Right kidney (tissue), 9 donors: ENCODE results near the gene KNDC1.
"Not testable (repeated sequence)": the region's sequence is repeated elsewhere in the genome, so short reads cannot be mapped to it uniquely, and the experiment has no call there.

Experiments used
- DNase-seq: peaks from one replicate; pipeline ENCODE4 v3.0.0-alpha.2; 2016
- long read RNA-seq, 8 donors: transcript quantifications; one replicate each; lab custom pipeline, GENCODE V29; 2026

The KNDC1 gene
- long read RNA-seq, donor 1, result 0 reads
- long read RNA-seq, donor 2, result 0 reads
- long read RNA-seq, donor 3, result 0 reads
- long read RNA-seq, donor 4, result 0 reads
- long read RNA-seq, donor 5, partial matches to known transcripts, result 0 of 1 reads
- long read RNA-seq, donor 5, other reads (novel, unspliced or antisense), result 0 of 1 reads
- long read RNA-seq, donor 6, result 0 reads
- long read RNA-seq, donor 7, partial matches to known transcripts, result 0 of 2 reads
- long read RNA-seq, donor 7, other reads (novel, unspliced or antisense), result 0 of 2 reads
- long read RNA-seq, donor 8, partial matches to known transcripts, result 0 of 2 reads
- long read RNA-seq, donor 8, other reads (novel, unspliced or antisense), result 0 of 2 reads

- peak; percentile 56 for DNase-seq
Measured at GRCh38 chr10:133159950-133160825, at the start of gene KNDC1. Gene KNDC1, plus strand, starts transcription at chr10:133160219. Its CDS starts 249 bp downstream, at chr10:133160468.

- no peak for DNase-seq
Measured at GRCh38 chr10:133110609-133111275, 49.3 kb upstream of the KNDC1 start.

- not testable (repeated sequence) for DNase-seq
Measured at GRCh38 chr10:133111640-133112039, 48.4 kb upstream of the KNDC1 start.

DNA sequence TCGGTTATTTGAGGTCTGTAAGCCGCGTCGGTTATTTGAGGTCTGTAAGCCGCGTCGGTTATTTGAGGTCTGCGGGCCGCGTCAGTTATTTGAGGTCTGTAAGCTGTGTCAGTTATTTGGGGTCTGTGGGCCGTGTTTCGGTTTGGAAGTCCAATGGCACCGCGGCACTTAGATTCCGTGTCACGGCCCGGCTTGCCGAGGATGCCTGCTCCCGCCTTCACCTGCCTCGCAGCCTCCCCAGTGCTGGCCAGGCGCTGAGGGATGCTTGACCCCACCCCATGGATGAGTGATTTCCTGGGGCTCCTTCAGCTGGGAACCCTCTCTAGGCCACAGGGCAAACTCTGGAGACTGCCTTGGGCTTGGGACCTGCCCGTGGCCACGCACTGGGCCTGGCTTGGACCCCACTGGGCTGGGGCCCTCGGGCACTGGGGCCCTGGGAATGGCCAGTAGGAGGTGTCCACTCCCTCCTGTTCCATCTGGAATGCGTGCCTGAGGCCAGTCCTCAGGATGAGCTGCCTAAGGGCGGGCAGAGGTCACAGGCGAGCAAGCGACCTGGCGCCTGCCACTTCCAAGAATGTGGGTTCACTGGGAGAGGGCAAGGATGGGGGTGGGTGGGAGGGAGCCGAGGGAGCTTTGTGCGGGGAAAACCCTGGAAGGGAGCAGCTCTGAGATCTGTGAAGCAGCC lies 46.7 kb upstream of the KNDC1 start:
- DNase-seq, result no peak

- DNase-seq, result no peak
Measured at GRCh38 chr10:133113847-133114246, 46.2 kb upstream of the KNDC1 start.

DNA sequence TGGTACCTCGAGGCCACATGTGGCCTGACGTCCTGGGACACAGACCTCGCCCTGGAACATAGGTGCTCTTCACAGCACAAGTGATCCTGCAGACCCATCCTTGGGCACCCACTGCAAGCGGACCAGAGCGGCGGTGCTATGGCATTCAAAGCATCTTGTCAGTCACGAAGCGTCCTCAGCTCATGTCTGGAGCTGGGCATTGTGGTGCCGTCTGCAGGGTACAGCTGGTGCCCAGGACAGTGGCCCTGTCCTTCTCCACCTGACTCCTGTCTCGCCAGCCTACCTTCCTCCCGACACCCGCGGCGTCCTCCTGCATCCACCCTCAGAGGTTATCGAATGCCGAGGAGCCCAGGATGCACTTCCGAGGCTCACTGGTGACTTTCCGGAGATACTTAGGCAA lies 45.8 kb upstream of the KNDC1 start:
- DNase-seq, result no peak

DNA sequence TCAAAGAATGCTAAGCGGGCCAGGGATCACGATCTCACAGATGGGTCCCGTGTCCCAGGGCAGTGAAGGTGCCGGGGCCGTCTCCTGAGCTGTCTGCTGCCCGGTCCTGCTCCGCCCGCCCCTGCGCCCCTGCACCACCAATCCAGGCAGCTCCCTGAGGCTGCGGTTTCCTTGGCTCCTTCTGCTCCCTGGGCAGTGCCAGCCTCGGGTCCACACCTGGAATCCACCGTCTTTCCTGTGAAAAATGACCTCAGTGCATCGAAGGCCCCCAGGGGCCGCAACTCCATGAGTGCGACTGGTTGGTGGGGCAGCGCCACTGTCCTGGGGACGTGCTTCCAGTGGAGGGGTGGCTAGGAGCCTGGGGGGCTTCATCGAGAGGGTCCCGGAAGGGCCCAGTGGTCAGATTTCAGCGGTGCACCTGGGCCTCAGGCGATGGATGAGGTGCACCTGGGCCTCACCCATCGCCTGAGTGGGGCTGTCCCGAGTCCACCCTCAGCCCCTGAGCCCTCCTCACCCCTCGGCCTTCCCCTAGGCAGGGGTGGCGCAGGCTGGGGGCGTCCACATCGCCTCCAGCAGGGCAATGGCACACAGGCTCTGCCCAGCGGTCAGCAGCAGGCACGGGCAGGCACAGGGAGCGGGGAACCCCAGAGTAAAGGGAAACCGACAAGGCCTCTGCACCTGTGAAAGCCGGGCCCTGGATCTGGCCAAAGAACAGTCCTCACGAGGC lies 45.1 kb upstream of the KNDC1 start:
- DNase-seq, result no peak

DNA sequence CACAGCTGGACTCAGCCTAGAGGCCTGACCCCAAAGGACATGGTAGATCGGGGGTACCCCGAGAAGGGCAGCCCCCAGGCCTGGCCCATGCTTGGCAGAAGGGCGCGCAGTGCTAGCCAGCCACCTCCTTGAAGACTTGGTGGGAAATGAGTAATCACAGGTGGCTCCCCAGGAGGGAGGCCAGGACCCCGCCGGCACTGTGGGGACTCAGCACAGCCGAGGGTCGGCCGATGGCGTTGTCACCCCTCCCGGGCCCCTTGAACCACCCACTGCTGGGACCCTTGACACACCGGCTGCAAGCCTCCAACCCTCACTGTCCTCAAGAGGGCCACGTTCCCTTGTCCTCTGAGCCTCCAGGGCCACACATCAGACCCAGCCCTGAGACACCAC lies 44.6 kb upstream of the KNDC1 start:
- no peak for DNase-seq

DNA sequence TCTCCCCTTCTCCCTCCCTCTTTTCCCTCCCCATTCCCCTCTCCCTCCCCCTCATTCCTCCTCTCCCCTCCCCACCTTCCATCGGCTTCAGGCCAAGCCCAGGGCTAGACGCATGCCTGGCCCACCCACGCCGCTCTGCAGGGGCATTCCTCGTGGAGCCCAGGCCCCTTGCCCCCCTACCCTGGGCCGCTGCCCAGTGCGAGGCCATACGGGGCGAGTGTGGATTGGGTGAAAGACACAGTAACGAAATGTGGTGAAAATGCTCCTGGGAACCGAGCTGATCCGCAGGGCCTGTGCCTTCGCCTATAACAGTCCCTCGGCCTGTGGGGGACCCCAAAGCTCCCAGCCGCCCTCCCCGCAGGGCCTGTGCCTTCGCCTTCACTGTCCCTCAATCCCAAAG lies 44.0 kb upstream of the KNDC1 start:
- DNase-seq, result no peak

DNA sequence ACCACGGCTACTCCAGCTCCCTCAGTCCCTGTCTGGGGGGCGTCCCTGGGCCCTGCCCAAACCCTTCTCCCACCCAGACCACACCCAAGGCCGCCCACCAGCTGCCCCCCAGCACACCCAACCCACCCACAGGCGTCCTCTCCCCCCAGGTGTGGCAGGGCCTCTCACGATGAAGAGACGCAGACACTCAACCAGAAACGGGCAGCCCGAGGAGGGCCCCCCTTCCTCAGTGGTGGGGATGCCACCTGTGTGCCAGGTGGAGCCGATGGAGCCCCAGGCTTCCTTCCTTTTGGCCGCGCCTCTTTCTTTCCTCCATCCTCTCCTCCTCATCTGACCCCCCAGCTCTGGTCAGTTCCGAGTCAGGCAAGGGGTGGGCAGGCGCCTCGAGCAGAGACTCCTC lies 43.6 kb upstream of the KNDC1 start:
- DNase-seq, result no peak

GRCh38 chr10:133117036-133117687 lies 42.9 kb upstream of the KNDC1 start:
- DNase-seq, result no peak

GRCh38 chr10:133117688-133118071 lies 42.3 kb upstream of the KNDC1 start:
- DNase-seq, result no peak

- DNase-seq, result no peak
Measured at GRCh38 chr10:133121479-133121878, 38.5 kb upstream of the KNDC1 start.

- DNase-seq, result no peak
Measured at GRCh38 chr10:133122171-133122935, 37.7 kb upstream of the KNDC1 start.

GRCh38 chr10:133123050-133123745 lies 36.8 kb upstream of the KNDC1 start:
- no peak for DNase-seq

DNA sequence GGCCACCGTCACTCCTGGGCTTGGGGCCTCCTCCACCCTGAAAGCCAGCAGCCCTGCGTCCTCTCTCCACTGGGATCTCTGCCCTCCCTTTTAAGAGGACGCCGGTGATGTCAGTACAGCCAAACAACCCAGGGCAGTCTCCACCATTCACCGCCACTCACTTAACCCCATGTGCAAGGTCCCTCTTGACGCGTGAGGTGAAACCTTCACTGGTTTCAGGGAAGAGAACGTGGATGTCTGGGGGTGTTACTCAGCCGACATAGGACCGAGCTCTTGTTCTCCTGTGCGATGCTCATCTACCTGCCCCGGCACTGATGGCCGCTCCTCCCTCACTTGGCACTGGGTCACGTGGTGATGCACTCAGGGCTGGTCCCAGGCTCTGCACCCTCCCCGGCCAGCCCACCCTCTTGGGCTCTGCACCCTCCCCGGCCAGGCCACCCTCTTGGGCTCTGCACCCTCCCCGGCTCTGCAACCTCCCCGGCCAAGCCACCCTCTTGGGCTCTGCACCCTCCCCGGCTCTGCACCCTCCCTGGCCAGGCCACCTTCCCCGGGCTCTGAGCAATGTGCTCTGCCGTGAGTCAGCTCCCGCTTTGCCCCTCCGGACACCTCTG lies 36.2 kb upstream of the KNDC1 start:
- no peak for DNase-seq

DNA sequence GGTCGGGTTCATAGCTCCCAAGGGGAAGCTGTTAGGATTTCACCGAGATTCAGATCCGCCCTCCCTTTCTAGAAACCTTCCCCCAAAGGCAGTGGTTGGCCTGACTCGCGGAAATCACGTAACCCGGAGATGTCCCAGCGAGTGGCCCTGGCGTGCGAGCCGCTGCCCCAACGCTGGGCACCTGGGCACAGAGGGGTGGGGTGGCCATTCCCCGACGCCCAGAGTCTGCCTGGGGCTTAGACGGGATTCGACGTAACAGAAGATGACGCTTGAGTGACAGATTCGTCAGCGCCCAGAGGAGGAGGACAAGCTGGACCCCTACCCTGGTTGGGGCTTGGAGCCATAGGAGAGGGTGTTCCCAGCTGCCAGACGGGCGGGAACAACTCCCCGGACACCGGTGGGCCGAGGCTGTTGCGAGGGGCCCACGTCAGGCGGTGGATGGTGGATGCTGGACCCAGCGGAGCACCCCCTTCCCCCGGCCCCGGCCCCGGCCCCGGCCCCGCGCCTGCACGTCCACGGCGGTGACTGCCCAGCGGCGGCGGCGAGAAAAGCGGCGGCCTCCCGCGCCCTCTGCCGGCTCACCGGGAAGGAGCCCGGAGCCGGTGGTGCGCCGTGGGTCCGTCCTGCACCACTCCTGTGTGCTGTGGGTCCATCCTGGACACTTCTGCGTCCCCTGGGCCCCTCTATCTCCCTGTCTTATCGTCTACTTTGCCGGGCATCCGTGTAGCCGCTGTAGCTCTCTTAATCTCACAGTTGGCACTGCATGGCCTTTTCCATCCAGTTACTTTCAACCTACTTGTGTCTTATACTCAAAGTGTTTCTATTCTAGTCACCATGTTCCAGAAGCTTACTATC lies 35.4 kb upstream of the KNDC1 start:
- DNase-seq, result peak; percentile 57

DNA sequence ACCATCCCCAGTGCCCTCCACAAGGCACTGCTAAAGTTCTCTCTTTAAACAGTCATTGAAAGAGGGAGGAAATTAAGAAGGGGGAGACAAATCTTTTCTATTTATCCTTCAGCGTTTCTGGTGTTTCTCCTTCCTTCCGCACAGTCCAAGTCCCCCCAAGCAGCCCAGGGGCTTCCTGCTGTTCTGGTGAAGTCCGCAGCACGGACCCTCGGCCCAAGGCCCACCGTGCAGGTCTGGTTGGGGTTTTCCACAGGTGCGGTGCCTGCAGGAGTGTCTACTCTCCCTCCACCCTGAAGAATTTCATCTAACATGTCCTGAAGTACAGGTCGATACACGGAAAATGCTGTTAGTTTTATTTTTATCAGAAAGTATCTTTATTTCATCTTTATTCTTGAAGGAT lies 34.1 kb upstream of the KNDC1 start:
- no peak for DNase-seq
